Chondrocyte (in vitro differentiated cells): ENCODE results near the gene OR2AG1. TPM values are rescaled to one million over a fixed set of nuclear protein-coding genes. Genes with fewer than 3 reads are reported as not detected.

Experiments
- DNase-seq: peaks from one replicate; pipeline ENCODE4 v3.0.0; 2021; ENCODE audit warnings: mixed read lengths, low spot score
- H3K27ac Mint-ChIP-seq: one replicate; pipeline ENCODE4 v1.8.0; 2021; ENCODE audit warnings: mild to moderate bottlenecking, moderate library complexity, mixed read lengths; ENCODE audit not compliant: unreplicated experiment
- H3K27me3 Mint-ChIP-seq: 2 replicates; pipeline ENCODE4 v1.8.0; 2021; ENCODE audit warnings: low read depth, mixed read lengths
- H3K36me3 Mint-ChIP-seq: 2 replicates; pipeline ENCODE4 v1.8.0; 2021; ENCODE audit warnings: low read depth, mixed read lengths
- H3K4me1 Mint-ChIP-seq: 2 replicates; pipeline ENCODE4 v1.8.0; 2021; ENCODE audit warnings: low read depth, mild to moderate bottlenecking, mixed read lengths
- H3K4me3 Mint-ChIP-seq: one replicate; pipeline ENCODE4 v1.8.0; 2021; ENCODE audit warnings: mild to moderate bottlenecking, moderate library complexity, mixed read lengths; ENCODE audit not compliant: unreplicated experiment
- H3K9me3 Mint-ChIP-seq: 2 replicates; pipeline ENCODE4 v1.8.0; 2021; ENCODE audit warnings: low read depth, mixed read lengths
- total RNA-seq: library from RNA; stranded (reverse); gene quantifications from 3 replicates; pipeline ENCODE4 v1.2.1, GENCODE V29; 2021
- TF ChIP-seq, protein P1 (sequence below): fragments of 200-600 bp; sonication (generic); IDR thresholded peaks from 2 replicates; pipeline ENCODE4 v1.5.0; 2021; ENCODE audit warnings: antibody characterized with exemption, mild to moderate bottlenecking, moderate library complexity

Gene OR2AG1
- total RNA-seq, 1 donor from 2014 or later, result not detected

DNA sequence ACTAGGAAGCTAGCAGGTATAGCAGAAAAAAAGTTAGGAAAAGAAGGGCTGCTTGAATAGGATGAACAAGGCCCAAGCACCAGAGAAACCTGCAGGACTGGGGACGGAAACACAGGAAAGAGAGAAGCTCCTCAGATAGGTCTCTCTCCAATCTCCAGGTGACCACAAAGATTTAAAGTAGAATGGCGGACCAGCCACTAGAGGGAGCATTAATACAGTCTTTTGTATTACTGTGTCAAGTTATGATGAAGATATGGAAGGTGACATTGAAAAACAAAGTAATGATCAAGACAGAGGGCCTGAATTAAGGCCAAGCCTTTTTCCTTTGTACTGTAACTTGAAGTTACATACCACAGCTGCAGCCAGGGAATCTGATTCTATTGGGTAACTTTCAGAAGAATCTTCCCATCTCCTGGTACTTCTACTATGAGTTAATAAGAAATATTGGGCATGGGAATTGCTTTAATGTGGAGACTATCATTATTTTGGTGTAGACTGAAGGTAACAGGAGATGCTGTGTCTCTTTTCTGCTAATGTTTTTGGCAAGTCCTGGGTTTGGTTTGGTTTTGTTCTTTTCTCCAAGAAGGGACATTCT, 44.9 kb upstream of the OR2AG1 start:
- Mint-ChIP-seq H3K9me3 (peaks cover 3% of the 10 kb centered on the region), H3K27ac (no peak overlapping the region), H3K4me1 (peaks cover 4% of the 10 kb centered on the region), H3K27me3 (peaks cover 9% of the 10 kb centered on the region), H3K4me3 (no peak overlapping the region), H3K36me3 (no peaks in the 10 kb centered on the region)
- TF ChIP-seq, protein P1, sequence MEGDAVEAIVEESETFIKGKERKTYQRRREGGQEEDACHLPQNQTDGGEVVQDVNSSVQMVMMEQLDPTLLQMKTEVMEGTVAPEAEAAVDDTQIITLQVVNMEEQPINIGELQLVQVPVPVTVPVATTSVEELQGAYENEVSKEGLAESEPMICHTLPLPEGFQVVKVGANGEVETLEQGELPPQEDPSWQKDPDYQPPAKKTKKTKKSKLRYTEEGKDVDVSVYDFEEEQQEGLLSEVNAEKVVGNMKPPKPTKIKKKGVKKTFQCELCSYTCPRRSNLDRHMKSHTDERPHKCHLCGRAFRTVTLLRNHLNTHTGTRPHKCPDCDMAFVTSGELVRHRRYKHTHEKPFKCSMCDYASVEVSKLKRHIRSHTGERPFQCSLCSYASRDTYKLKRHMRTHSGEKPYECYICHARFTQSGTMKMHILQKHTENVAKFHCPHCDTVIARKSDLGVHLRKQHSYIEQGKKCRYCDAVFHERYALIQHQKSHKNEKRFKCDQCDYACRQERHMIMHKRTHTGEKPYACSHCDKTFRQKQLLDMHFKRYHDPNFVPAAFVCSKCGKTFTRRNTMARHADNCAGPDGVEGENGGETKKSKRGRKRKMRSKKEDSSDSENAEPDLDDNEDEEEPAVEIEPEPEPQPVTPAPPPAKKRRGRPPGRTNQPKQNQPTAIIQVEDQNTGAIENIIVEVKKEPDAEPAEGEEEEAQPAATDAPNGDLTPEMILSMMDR, result peak; percentile 82
- DNase-seq, result no peak

GRCh38 chr11:6738590-6738989, 44.2 kb upstream of the OR2AG1 start:
- Mint-ChIP-seq H3K36me3 (no peaks in the 10 kb centered on the region), H3K27ac (no peak overlapping the region), H3K27me3 (peaks cover 9% of the 10 kb centered on the region), H3K9me3 (peaks cover 3% of the 10 kb centered on the region), H3K4me3 (no peak overlapping the region), H3K4me1 (peaks cover 4% of the 10 kb centered on the region)
- TF ChIP-seq, protein P1, result no peak
- DNase-seq, result no peak

DNA sequence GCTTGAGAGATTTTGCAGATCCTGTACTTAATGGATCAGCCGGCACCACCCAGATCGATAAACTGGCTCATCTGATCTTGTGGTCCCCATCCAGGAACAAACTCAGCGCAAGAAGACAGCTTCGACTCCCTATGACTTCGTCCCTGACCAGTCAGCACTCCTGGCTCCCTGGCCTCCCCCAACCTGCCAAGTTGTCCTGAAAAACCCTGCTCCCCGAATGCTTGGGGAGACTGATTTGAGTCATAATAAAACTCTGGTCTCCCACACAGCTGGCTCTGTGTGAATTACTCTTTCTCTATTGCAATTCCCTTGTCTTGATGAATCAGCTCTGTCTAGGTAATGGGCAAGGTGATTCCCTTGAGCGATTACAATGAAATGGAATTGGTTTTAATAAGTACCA, 40.6 kb upstream of the OR2AG1 start:
- Mint-ChIP-seq H3K9me3 (no peaks in the 10 kb centered on the region), H3K4me3 (no peak overlapping the region), H3K27me3 (peaks cover 9% of the 10 kb centered on the region), H3K27ac (no peak overlapping the region), H3K36me3 (no peaks in the 10 kb centered on the region), H3K4me1 (no peaks in the 10 kb centered on the region)
- DNase-seq, result no peak
- TF ChIP-seq, protein P1, result no peak

- TF ChIP-seq, protein P1, result no peak
- Mint-ChIP-seq H3K27ac (no peak overlapping the region), H3K27me3 (peaks cover 13% of the 10 kb centered on the region), H3K4me1 (no peaks in the 10 kb centered on the region), H3K4me3 (no peak overlapping the region), H3K9me3 (no peaks in the 10 kb centered on the region), H3K36me3 (no peaks in the 10 kb centered on the region)
- DNase-seq, result no peak
Observed at GRCh38 chr11:6745018-6745417, 37.8 kb upstream of the OR2AG1 start.

DNA sequence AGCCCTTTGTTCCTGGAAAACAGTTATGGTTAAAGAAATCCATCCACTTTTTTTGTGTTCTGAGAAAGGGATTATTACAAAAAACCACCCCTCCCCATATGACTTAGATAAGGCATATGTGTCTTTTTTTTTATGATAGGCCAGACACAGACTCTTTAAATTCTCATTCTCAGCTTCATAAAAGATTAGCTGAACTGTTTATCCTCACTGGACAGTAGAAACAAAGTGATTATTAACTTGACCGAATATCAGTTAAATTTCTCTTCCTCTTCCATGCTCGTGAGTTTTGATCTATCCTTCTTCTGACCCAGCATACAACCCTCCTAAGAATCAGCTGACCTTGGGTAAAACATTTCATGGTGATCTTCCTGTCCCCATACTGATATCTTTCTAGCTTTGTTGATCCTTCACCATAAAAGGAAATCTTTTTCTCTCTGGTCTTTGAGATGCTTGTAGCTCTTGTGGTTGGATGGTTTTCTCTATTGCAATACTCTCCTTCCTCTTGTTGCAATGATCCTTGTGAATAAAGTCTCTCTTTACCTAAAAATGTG, 37.3 kb upstream of the OR2AG1 start:
- H3K27me3 Mint-ChIP-seq, result peaks cover 13% of the 10 kb centered on the region
- no peaks in the 10 kb centered on the region for H3K36me3 Mint-ChIP-seq
- no peak overlapping the region for H3K4me3 Mint-ChIP-seq
- no peaks in the 10 kb centered on the region for H3K4me1 Mint-ChIP-seq
- DNase-seq, result no peak
- H3K9me3 Mint-ChIP-seq, result no peaks in the 10 kb centered on the region
- TF ChIP-seq, protein P1, result no peak
- no peak overlapping the region for H3K27ac Mint-ChIP-seq
